GM18511 (cell line): ENCODE data around the gene ZNRD2.
"Not testable (repeated sequence)": the region's sequence is repeated elsewhere in the genome, so short reads cannot be mapped to it uniquely, and the experiment has no call there.

ENCODE experiments used
- ATAC-seq: cut with Tn5 transposase; IDR thresholded peaks from one replicate; pipeline ENCODE4 v1.9.1; 2021; ENCODE audit warnings: mild to moderate bottlenecking, moderate library complexity; ENCODE audit not compliant: unreplicated experiment

Gene ZNRD2, protein sequence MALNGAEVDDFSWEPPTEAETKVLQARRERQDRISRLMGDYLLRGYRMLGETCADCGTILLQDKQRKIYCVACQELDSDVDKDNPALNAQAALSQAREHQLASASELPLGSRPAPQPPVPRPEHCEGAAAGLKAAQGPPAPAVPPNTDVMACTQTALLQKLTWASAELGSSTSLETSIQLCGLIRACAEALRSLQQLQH

GRCh38 chr11:65569973-65570918 is at the start of gene ZNRD2:
Gene ZNRD2, plus strand, starts transcription at chr11:65570477. Its CDS starts 15 bp downstream, at chr11:65570492.
- ATAC-seq, result peak; percentile 72

DNA sequence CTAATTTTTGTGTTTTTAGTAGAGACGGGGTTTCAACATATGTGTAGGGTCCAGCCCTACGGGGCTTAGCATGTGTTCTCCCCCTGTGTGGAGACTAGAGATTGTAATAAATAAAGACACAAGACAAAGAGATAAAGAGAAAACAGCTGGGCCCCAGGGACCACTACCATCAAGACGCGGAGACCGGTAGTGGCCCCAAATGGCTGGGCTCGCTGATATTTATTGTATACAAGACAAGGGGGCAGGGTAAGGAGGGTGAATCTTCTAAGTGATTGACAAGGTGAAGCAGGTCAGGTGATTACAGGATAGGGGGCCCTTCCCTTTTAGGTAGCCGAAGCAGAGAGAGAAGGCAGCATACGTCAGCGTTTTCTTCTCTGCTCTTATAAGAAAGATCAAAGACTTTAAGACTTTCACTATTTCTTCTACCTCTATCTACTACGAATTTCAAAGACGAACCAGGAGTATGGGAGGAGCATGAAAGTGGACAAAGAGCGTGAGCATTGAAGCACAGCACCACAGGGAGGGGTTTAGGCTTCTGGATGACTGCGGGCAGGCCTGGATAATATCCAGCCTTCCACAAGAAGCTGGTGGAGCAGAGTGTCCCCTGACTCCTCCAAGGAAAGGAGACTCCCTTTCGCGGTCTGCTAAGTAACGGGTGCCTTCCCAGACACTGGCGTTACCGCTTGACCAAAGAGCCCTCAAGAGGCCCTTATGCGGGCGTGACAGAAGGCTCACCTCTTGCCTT is 48.3 kb upstream of the ZNRD2 start:
- not testable (repeated sequence) for ATAC-seq

DNA sequence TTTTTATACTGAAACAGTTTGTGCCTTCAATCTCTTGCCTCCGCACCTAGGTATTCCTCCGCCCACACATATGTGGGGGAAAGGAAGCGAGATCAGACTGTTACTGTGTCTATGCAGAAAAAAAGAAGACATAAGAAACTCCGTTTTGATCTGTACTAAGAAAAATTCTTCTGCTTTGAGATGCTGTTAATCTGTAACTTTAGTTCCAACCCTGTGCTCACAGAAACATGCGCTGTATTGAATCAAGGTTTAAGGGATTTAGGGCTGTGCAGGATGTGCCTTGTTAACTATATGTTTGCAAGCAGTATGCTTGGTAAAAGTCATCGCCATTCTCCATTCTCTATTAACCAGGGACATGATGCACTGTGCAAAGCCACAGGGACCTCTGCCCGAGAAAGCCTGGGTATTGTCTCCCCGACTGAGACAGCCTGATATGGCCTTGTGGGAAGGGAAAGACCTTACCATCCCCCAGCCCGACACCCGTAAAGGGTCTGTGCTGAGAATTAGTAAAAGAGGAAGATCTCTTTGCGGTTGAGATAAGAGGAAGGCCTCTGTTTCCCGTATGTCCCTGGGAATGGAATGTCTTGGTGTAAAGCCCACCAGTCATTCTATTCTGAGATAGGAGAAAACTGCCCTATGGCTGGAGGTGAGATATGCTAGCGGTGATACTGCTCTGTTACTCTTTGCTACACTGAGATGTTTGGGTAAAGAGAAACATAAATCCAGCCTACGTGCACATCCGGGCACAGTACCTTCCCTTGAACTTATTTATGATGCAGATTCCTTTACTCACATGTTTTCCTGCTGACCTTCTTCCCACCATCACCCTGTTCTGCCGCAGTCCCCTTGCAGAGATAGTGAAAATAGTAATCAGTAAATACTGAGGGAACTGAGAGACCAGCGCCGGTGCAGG is 47.3 kb upstream of the ZNRD2 start:
- not testable (repeated sequence) for ATAC-seq

DNA sequence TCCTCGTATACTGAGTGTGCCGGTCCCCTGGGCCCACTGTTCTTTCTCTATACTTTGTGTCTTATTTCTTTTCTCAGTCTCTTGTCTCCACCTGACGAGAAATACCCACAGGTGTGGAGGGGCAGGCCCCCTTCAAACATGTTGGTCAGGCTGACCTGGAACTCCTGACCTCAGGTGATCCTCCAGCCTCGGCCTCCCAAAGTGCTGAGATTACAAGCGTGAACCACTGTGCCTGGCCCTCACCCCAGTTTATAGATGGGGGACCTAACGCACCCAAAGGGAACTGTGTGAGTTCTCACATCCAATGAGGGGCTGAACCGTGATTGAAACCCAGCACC is 46.7 kb upstream of the ZNRD2 start:
- ATAC-seq, result not testable (repeated sequence)

GRCh38 chr11:65524014-65524740 is 46.1 kb upstream of the ZNRD2 start:
- ATAC-seq, result no peak

GRCh38 chr11:65524741-65525545 is 45.3 kb upstream of the ZNRD2 start, which contains the start of gene SCYL1:
Gene SCYL1, plus strand, starts transcription at chr11:65525083. Its CDS starts 71 bp downstream, at chr11:65525154.
- ATAC-seq, result peak; percentile 66

DNA sequence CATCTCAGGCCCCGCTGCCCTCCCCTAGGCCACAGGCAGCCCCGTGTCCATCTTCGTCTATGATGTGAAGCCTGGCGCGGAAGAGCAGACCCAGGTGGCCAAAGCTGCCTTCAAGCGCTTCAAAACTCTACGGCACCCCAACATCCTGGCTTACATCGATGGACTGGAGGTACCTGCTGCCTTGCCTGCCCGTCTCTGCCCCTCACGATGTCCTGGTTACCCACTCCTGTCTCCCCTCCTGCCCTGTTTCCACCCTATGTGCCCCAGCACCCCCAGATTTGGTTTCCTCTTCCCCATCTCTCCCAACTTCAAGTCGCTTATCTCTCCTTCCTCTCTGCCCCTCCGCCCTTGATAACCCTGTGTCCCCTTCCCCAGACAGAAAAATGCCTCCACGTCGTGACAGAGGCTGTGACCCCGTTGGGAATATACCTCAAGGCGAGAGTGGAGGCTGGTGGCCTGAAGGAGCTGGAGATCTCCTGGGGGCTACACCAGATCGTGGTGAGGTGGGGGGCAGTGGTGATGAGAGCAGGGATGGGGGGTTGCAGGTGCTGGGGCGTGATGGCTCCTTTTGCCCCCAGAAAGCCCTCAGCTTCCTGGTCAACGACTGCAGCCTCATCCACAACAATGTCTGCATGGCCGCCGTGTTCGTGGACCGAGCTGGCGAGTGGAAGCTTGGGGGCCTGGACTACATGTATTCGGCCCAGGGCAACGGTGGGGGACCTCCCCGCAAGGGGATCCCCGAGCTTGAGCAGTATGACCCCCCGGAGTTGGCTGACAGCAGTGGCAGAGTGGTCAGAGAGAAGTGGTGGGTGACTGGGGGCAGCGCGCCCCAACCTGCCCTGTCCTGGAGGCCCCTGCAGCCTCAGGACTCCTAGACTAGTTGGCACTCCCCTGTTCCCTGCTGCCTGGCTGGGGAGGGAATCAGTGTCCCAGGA is 44.5 kb upstream of the ZNRD2 start:
- no peak for ATAC-seq

- ATAC-seq, result no peak
Measured at GRCh38 chr11:65526744-65527143, 43.5 kb upstream of the ZNRD2 start.

GRCh38 chr11:65528819-65529350 is 41.4 kb upstream of the ZNRD2 start:
- no peak for ATAC-seq

- ATAC-seq, result no peak
Measured at GRCh38 chr11:65529475-65530156, 40.7 kb upstream of the ZNRD2 start.

DNA sequence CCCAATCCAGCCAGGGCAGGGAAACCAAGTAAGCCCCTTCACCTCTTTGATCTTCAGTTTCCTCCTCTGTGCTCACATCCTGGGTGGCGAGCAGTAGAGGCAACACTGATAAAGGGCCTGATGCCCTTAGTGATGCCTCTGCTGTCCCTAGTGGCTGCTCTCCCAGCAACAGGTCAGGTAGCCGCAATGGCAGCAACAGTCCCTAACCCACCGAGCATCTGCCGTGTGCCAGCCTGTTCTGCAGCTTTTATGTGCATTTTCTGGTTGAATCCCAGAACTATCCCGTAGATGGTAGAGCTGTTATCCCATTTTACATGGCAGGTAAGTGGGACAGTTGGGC is 40.1 kb upstream of the ZNRD2 start:
- no peak for ATAC-seq

- no peak for ATAC-seq
Measured at GRCh38 chr11:65532388-65533064, 37.8 kb upstream of the ZNRD2 start.

GRCh38 chr11:65535102-65535501 is 35.2 kb upstream of the ZNRD2 start:
- ATAC-seq, result no peak

GRCh38 chr11:65536412-65537295 is 33.6 kb upstream of the ZNRD2 start:
- no peak for ATAC-seq

- no peak for ATAC-seq
Measured at GRCh38 chr11:65537296-65537597, 33.0 kb upstream of the ZNRD2 start.
